HepG2 (cell line): ENCODE measurements around the gene ALG9. TPM values are rescaled to one million over a fixed set of nuclear protein-coding genes. Genes with fewer than 3 reads are reported as not detected.

Experiments
- BATF2 ChIP-seq: sonication (generic); formaldehyde crosslinking; IDR thresholded peaks from 2 replicates; pipeline ENCODE4 v1.8.0; 2022; ENCODE audit warnings: mild to moderate bottlenecking, missing genetic modification reagents, moderate library complexity
- BRD4 ChIP-seq: sonication (generic); formaldehyde crosslinking; IDR thresholded peaks from 2 replicates; pipeline ENCODE4 v1.4.0; 2020; ENCODE audit warnings: missing genetic modification reagents
- CBX1 ChIP-seq: IDR thresholded peaks from one replicate; pipeline ENCODE4 v1.6.1; 2016; ENCODE audit warnings: antibody characterized with exemption, low read depth
- FOSL1 ChIP-seq: sonication (generic); formaldehyde crosslinking; IDR thresholded peaks from 2 replicates; pipeline ENCODE4 v1.9.0; 2021; ENCODE audit warnings: missing genetic modification reagents, borderline replicate concordance
- GTF3A ChIP-seq: sonication (generic); formaldehyde crosslinking; conservative IDR thresholded peaks from 2 replicates; pipeline ENCODE4 v1.4.0; 2020; ENCODE audit warnings: mild to moderate bottlenecking, missing genetic modification reagents
- HES4 ChIP-seq: sonication (generic); formaldehyde crosslinking; IDR thresholded peaks from 2 replicates; pipeline ENCODE4 v1.9.0; 2021; ENCODE audit warnings: mild to moderate bottlenecking, missing genetic modification reagents, borderline replicate concordance
- HOXA3 ChIP-seq: sonication (generic); formaldehyde crosslinking; IDR thresholded peaks from 2 replicates; pipeline ENCODE4 v1.5.0; 2020; ENCODE audit warnings: missing genetic modification reagents
- MAF1 ChIP-seq: sonication (generic); formaldehyde crosslinking; IDR thresholded peaks from 2 replicates; pipeline ENCODE4 v1.5.0; 2020; ENCODE audit warnings: missing genetic modification reagents, borderline replicate concordance
- MTF2 ChIP-seq: sonication (generic); formaldehyde crosslinking; IDR thresholded peaks from 2 replicates; pipeline ENCODE4 v1.5.0; 2020; ENCODE audit warnings: missing genetic modification reagents, borderline replicate concordance
- REPIN1 ChIP-seq: sonication (generic); formaldehyde crosslinking; IDR thresholded peaks from 2 replicates; pipeline ENCODE4 v1.8.0; 2022; ENCODE audit warnings: missing genetic modification reagents, low read depth, mild to moderate bottlenecking, borderline replicate concordance
- RFX1 ChIP-seq: fragments of 450-650 bp; IDR thresholded peaks from 2 replicates; pipeline ENCODE4 v1.6.1; 2017
- SMAD9 ChIP-seq: sonication (generic); formaldehyde crosslinking; IDR thresholded peaks from 2 replicates; pipeline ENCODE4 v1.5.1; 2020; ENCODE audit warnings: mild to moderate bottlenecking, missing genetic modification reagents
- ZNF274 ChIP-seq: sonication (generic); formaldehyde crosslinking; IDR thresholded peaks from 2 replicates; pipeline ENCODE4 v1.5.1; 2020; ENCODE audit warnings: mild to moderate bottlenecking, missing genetic modification reagents
- ZNF549 ChIP-seq: sonication (generic); formaldehyde crosslinking; IDR thresholded peaks from 2 replicates; pipeline ENCODE4 v1.5.0; 2020; ENCODE audit warnings: missing genetic modification reagents
- ZNF550 ChIP-seq: sonication (generic); formaldehyde crosslinking; IDR thresholded peaks from 2 replicates; pipeline ENCODE4 v1.4.0; 2020; ENCODE audit warnings: mild to moderate bottlenecking, missing genetic modification reagents, borderline replicate concordance
- ZNF772 ChIP-seq: sonication (generic); formaldehyde crosslinking; IDR thresholded peaks from 2 replicates; pipeline ENCODE4 v1.5.0; 2020; ENCODE audit warnings: mild to moderate bottlenecking, missing genetic modification reagents
- ZNF781 ChIP-seq: sonication (generic); formaldehyde crosslinking; IDR thresholded peaks from 2 replicates; pipeline ENCODE4 v1.5.1; 2020; ENCODE audit warnings: borderline replicate concordance, mild to moderate bottlenecking, missing genetic modification reagents; ENCODE audit errors: not compliant biosample characterization
- polyA plus RNA-seq, 8 experiments: library from polyadenylated mRNA; depleted of rRNA in 3 of 8; stranded (reverse) in 7 of 8; unstranded in 1 of 8; fragments of >200 nt; fragmentation: Illumina TruSeq in 4 of 8; extraction: Trizol in 4 of 8; gene quantifications; 2 replicates each; pipeline versions ENCODE4 v1.2.1 to v1.2.3, GENCODE V29; 2011 to 2016; ENCODE audit warnings: low read depth in 4 of 8, missing spikeins in 1 of 8, mixed read lengths in 1 of 8; ENCODE audit not compliant: insufficient read depth in 1 of 8
- total RNA-seq, 5 experiments: library from RNA; depleted of rRNA; stranded (reverse); fragments of >200 nt; fragmentation: Illumina TruSeq; extraction: Trizol; gene quantifications; 2 replicates each; pipeline ENCODE4 v1.2.3, GENCODE V29; 2016; ENCODE audit warnings: low read depth in 1 of 5
- TF ChIP-seq, protein P1 (sequence below): IDR thresholded peaks from 2 replicates; pipeline ENCODE4 v1.6.1; 2016
- TF ChIP-seq, protein P2 (sequence below): sonication (generic); formaldehyde crosslinking; IDR thresholded peaks from 2 replicates; pipeline ENCODE4 v1.9.0; 2022; ENCODE audit warnings: missing genetic modification reagents, mild to moderate bottlenecking, borderline replicate concordance
- TF ChIP-seq, protein P3 (sequence below): sonication (generic); formaldehyde crosslinking; IDR thresholded peaks from 2 replicates; pipeline ENCODE4 v1.8.1; 2023; ENCODE audit warnings: mild to moderate bottlenecking, moderate library complexity, missing genetic modification reagents
- TF ChIP-seq, protein P4 (sequence below): sonication (generic); formaldehyde crosslinking; IDR thresholded peaks from 2 replicates; pipeline ENCODE4 v1.4.0; 2020; ENCODE audit warnings: mild to moderate bottlenecking, missing genetic modification reagents, borderline replicate concordance

The ALG9 gene
- total and polyA plus RNA-seq, 2 of the 13 experiments (the other 11 are each of a cell fraction or from before 2014, with no cell fraction given): 39.4 to 40.6 TPM

GRCh38 chr11:111918390-111919256 lies 47.2 kb upstream of the ALG9 start, which contains the start of gene C11orf52 (continued):
- TF ChIP-seq, protein P1, sequence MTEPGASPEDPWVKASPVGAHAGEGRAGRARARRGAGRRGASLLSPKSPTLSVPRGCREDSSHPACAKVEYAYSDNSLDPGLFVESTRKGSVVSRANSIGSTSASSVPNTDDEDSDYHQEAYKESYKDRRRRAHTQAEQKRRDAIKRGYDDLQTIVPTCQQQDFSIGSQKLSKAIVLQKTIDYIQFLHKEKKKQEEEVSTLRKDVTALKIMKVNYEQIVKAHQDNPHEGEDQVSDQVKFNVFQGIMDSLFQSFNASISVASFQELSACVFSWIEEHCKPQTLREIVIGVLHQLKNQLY (CRISPR knock-in tag): no peak
- TF ChIP-seq, protein P2, sequence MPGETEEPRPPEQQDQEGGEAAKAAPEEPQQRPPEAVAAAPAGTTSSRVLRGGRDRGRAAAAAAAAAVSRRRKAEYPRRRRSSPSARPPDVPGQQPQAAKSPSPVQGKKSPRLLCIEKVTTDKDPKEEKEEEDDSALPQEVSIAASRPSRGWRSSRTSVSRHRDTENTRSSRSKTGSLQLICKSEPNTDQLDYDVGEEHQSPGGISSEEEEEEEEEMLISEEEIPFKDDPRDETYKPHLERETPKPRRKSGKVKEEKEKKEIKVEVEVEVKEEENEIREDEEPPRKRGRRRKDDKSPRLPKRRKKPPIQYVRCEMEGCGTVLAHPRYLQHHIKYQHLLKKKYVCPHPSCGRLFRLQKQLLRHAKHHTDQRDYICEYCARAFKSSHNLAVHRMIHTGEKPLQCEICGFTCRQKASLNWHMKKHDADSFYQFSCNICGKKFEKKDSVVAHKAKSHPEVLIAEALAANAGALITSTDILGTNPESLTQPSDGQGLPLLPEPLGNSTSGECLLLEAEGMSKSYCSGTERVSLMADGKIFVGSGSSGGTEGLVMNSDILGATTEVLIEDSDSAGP (CRISPR knock-in tag): no peak
- TF ChIP-seq BATF2 (CRISPR knock-in tag) (no peak), ZNF274 (CRISPR knock-in tag) (peak; percentile 51; the same call in 1 of the 2 replicates), SMAD9 (no peak), GTF3A (CRISPR knock-in tag) (no peak), BRD4 (CRISPR knock-in tag) (no peak), HES4 (CRISPR knock-in tag) (no peak), CBX1 (no peak), ZNF772 (CRISPR knock-in tag) (no peak), FOSL1 (CRISPR knock-in tag) (no peak), MAF1 (no peak), ZNF781 (CRISPR knock-in tag) (no peak), RFX1 (peak; percentile 51), ZNF549 (CRISPR knock-in tag) (no peak), REPIN1 (no peak), HOXA3 (peak; percentile 46; the same call in 1 of the 2 replicates), ZNF550 (CRISPR knock-in tag) (no peak), MTF2 (CRISPR knock-in tag) (no peak)
- TF ChIP-seq, protein P3, sequence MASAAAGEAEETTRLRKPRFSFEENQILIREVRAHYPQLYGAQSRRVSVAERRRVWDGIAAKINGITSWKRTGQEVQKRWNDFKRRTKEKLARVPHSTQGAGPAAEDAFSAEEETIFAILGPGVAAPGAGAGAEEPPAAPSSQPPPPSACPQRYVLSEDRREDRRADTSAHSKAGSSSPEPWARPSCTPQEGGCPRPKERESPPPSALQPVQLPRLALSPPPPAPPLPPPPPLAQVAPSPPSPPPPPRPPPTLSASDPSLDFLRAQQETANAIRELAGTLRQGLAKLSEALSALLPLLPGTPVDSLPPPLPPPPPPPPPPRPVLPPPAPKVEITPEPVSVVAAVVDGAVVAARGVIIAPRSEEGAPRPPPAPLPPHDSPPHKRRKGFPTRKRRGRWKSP (CRISPR knock-in tag): 0 out of 2 replicates have a peak, but pooled peaks have one; percentile 32
- TF ChIP-seq, protein P4, sequence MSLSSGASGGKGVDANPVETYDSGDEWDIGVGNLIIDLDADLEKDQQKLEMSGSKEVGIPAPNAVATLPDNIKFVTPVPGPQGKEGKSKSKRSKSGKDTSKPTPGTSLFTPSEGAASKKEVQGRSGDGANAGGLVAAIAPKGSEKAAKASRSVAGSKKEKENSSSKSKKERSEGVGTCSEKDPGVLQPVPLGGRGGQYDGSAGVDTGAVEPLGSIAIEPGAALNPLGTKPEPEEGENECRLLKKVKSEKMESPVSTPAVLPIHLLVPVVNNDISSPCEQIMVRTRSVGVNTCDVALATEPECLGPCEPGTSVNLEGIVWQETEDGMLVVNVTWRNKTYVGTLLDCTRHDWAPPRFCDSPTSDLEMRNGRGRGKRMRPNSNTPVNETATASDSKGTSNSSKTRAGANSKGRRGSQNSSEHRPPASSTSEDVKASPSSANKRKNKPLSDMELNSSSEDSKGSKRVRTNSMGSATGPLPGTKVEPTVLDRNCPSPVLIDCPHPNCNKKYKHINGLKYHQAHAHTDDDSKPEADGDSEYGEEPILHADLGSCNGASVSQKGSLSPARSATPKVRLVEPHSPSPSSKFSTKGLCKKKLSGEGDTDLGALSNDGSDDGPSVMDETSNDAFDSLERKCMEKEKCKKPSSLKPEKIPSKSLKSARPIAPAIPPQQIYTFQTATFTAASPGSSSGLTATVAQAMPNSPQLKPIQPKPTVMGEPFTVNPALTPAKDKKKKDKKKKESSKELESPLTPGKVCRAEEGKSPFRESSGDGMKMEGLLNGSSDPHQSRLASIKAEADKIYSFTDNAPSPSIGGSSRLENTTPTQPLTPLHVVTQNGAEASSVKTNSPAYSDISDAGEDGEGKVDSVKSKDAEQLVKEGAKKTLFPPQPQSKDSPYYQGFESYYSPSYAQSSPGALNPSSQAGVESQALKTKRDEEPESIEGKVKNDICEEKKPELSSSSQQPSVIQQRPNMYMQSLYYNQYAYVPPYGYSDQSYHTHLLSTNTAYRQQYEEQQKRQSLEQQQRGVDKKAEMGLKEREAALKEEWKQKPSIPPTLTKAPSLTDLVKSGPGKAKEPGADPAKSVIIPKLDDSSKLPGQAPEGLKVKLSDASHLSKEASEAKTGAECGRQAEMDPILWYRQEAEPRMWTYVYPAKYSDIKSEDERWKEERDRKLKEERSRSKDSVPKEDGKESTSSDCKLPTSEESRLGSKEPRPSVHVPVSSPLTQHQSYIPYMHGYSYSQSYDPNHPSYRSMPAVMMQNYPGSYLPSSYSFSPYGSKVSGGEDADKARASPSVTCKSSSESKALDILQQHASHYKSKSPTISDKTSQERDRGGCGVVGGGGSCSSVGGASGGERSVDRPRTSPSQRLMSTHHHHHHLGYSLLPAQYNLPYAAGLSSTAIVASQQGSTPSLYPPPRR (CRISPR knock-in tag): no peak
